Measurements from ENCODE around the gene MLANA. TPM values are rescaled to one million over a fixed set of nuclear protein-coding genes. Genes with fewer than 3 reads are reported as not detected.

The MLANA gene
- total RNA-seq, 1 donor from 2014 or later: not detected

Other genes starting within 250 kb of the MLANA start
- gene ERMP1, start 57.8 kb upstream of the MLANA start, total RNA-seq: 24.3 TPM
- gene RANBP6, start 124.7 kb downstream of the MLANA start, total RNA-seq: 46.9 TPM

All from tongue (tissue), 1 donor.